Body of pancreas (tissue), 4 donors: Measurements from ENCODE around the gene ANKRD36.
"Not testable (repeated sequence)": the region's sequence is repeated elsewhere in the genome, so short reads cannot be mapped to it uniquely, and the experiment has no call there.

Experiments used
- CTCF ChIP-seq, 7 experiments: fragments of 450-650 bp in 4 of 7; fragments of 200-600 bp in 3 of 7; sonication (generic) in 3 of 7; IDR thresholded peaks; one replicate each; pipeline ENCODE4 v1.5.1; 2016 to 2019; ENCODE audit warnings: antibody characterized with exemption in 7 of 7
- POLR2A ChIP-seq, 3 donors: fragments of 450-650 bp; IDR thresholded peaks; one replicate each; pipeline ENCODE4 v1.6.1; 2016; ENCODE audit warnings: antibody characterized with exemption in 3 of 3, mild to moderate bottlenecking in 2 of 3

GRCh38 chr2:97167938-97168337 is 55.0 kb downstream of the ANKRD36 start:
- TF ChIP-seq CTCF, POLR2A (IDR thresholded peaks at IDR 0.05): not testable (repeated sequence)
